Activated CD8-positive, alpha-beta memory T cell treated with anti-CD3 and anti-CD28 coated beads for 4 hours (primary cell): Measurements from ENCODE around the gene DFFB.

Experiments used
- DNase-seq, 2 donors: peaks; one replicate each; pipeline ENCODE4 v3.0.0-alpha.2; 2020; ENCODE audit warnings: low read depth in 2 of 2

DFFB gene

DNA sequence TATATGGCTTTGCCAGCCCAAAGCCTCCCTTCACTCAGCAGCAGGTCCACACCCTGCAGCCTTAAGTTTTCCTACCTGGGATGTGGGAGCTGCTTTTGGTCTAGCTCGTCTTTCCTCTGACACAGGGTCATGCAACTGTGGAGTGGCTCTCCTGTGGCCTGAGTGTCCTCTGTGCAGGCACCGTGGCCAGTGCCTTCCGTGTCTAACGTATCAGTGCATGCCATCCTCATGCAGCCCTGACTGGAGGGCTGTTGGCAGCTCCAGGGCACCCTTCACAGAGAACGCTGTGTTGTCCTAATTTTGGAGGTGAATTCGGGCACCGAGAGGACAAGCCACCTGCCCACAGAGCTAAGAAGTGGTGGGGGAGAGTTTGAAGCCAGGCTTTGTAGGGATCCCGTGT lies 68.5 kb downstream of the DFFB start:
- DNase-seq, result no peak

DNA sequence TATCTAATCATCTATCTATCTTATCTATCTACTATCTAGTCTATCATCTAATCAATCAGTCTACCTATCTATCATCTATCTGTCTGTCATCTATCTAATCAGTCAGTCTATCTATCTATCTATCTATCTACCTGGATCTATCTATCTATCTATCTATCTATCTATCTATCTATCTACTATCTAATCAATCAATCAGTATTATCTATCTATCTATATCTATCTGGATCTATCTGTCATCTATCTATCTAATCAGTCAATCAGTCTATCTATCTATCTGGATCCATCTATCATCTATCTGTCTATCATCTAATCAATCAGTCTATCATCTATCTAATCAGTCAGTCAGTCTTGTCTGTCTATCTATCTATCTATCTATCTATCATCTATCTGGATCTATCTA lies 69.7 kb downstream of the DFFB start:
- no peak for DNase-seq

DNA sequence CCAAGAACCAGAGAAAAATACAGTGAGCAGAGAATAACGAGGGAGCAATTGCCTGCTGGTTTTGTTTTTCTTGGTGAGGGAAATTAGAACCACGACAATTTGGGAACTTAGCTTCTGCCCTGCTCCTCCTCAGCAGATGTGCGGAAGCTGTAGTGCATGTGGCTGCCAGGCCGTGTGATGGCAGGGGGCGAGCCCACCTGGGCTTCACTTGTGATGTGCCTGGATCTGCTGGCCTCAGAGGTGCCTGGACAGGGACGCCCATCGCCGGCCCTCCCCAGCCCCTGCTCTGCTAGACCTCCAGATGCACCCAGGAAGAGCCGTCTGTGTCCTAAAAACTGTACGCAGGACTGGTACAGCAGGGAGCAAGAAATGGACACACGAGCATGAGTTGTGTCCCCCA lies 71.3 kb downstream of the DFFB start:
- DNase-seq, result no peak

DNA sequence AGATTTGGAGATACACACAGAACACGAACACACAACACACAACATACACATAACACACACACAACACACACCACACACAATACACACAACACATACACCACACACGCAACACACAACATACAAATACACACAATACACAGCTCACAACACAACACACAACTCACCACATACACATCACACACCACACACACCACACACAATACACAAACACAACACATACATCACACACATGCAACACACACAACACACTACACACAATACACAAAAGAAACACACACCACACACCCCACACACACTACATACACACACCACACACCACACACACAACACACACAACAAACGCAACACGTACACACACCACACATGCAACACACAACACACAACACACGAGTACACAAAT lies 71.8 kb downstream of the DFFB start:
- no peak for DNase-seq

DNA sequence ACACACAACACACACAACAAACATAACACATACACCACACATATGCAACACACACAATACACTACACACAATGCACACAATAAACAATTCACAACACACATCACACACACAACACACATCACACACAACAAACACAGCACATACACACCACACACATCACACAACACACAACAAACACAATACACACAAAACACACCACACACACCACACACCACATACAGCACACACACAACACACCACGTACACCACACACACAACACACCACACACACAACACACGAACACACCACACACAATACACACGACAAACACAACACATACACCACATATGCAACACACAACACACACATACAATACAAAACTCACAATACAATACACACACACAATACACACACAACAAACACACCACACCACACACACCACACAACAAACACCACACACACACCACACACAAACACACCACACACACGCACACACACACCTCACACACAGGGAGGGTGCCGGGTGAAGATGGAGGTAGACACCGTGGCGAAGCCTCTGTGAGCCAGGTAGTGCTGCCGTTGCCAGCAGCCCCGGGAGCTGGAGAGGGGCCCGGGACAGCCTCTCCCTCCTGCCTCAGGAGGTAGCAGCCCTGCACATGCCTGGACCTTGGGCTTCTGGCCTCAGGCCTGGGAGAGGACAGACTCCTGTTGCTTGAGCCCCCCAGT lies 73.2 kb downstream of the DFFB start:
- DNase-seq, result no peak

DNA sequence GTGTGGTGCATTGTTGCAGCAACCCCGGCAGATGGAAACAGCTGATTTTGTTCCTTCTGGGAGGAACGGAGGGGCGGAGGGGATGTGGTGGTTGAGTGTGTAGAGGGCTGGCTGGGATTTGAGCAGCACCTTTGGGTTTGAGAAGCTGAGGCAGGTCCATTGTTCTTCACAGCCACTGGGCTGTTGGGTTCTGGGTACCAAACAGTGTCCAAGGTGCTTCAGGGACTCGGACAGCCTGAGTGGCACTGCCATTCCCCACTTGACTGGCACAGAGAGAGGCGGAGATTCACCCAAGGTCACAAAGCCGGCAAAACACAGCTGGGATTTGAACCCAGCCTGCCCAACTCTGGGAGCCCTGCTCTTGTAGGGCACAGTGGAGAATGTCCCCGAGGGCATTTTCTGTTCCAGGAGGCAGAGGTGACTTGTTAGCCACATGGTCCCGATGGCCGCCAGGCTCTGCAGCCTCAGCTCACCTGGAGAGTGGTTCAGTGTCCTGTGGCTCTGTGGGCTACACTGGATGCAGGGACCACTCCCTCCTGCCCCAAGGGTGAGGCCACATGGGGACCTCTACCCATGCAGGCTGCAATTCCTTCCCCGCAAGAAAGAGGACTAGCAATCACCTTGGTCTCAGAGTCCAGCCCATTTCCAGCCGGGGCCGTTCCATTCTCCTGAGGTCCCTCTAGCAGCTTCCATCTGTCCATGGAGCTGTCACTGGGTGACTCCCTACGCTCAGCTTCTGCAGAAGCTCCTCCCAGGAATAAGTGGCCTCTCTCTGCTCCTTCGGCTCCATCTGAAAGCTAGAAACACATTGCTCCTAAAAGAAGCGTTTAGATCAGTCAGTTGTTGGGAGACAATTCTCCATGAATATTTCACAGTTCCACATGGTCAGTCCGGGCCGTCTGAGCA lies 74.0 kb downstream of the DFFB start:
- no peak for DNase-seq

DNA sequence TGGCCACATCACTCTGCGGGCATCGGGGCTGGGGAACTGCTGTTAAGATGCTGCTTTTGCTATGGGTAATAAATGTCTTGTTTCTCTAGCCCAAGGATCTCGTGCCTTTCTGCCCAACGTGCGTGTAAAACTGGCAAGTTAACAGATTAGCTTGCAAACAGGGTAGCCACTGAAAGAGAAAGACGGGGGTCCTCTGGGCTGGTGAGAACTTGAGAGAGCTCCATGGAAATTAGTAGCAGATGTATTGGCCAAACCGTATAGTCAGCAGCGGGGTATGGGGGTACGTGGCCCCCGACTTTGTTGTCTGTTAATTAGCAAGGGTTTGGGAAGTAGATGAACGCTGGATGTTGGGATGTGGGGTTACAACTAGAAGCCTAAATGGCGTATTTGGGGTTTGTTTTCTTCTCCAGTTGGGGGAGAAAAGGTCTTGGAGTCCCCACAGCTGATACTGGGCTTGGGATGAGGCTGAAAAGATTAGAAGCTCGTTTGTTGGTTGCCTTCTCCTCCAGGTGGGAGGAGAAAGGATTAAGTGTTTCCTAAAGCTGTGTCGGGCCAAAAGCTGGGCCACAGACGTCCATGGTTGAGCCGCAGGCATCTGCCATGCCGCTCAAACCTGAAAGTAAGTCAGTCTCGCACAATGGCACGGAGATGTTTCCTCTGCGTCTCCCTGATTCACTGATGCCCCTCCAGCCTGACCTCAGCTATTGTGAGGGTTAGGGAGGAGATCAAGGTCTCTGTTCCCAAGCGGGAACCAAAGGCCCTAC lies 75.1 kb downstream of the DFFB start:
- DNase-seq, result no peak
